Body of pancreas (tissue), 4 donors: ENCODE data around the gene KCNH1. TPM values are rescaled to one million over a fixed set of nuclear protein-coding genes. Genes with fewer than 3 reads are reported as not detected.
A peak's percentile ranks its signal among the peaks of the same experiment; 100 is the strongest.

Experiments used
- ATAC-seq: fragments of 150-250 bp; one replicate; pipeline ENCODE4 v1.9.1; 2016
- DNase-seq, 4 donors: peaks; one replicate each; pipeline ENCODE4 v3.0.0-alpha.2; 2019
- H3K27ac ChIP-seq, 4 donors: fragments of 200-600 bp; sonication (generic); 1 replicate in 3 of 4; 2 replicates in 1 of 4; pipeline versions ENCODE4 v1.5.1 to v1.6.1; 2016 to 2019; ENCODE audit warnings: mild to moderate bottlenecking in 1 of 4, mixed read lengths in 1 of 4, moderate library complexity in 1 of 4
- H3K27me3 ChIP-seq, 2 donors: fragments of 200-600 bp; sonication (generic); one replicate each; pipeline ENCODE4 v1.6.0; 2016; ENCODE audit warnings: mild to moderate bottlenecking in 1 of 2
- H3K36me3 ChIP-seq, 2 donors: fragments of 200-600 bp; sonication (generic); replicated peaks in 1 of 2; 2 replicates each; pipeline ENCODE4 v1.5.1; 2016; ENCODE audit warnings: low read depth in 2 of 2; ENCODE audit not compliant: insufficient read depth in 1 of 2
- H3K4me1 ChIP-seq: fragments of 200-600 bp; sonication (generic); one replicate; pipeline ENCODE4 v1.6.0; 2016
- H3K4me3 ChIP-seq, 2 donors: fragments of 200-600 bp; sonication (generic); 1 replicate in 1 of 2; 2 replicates in 1 of 2; pipeline ENCODE4 v1.5.1; 2016 to 2019
- H3K9me3 ChIP-seq, 3 donors: fragments of 200-600 bp; sonication (generic); 1 replicate in 2 of 3; 2 replicates in 1 of 3; pipeline ENCODE4 v1.5.1; 2016
- CTCF ChIP-seq, 7 experiments: fragments of 450-650 bp in 4 of 7; fragments of 200-600 bp in 3 of 7; sonication (generic) in 3 of 7; IDR thresholded peaks; one replicate each; pipeline ENCODE4 v1.5.1; 2016 to 2019; ENCODE audit warnings: antibody characterized with exemption in 7 of 7
- POLR2A ChIP-seq, 3 donors: fragments of 450-650 bp; IDR thresholded peaks; one replicate each; pipeline ENCODE4 v1.6.1; 2016; ENCODE audit warnings: antibody characterized with exemption in 3 of 3, mild to moderate bottlenecking in 2 of 3
- WGBS, 2 donors: methylation state at CpG; one replicate each; pipeline ENCODE4 v1.1.5; 2017; 5-methylcytosine and 5-hydroxymethylcytosine counted together
- intact Hi-C: fragments of 100-400 bp; cut with DNase I; formaldehyde crosslinking; loops from one replicate; pipeline ENCODE4 v1.15.1; 2023
- total RNA-seq, 2 donors: library from RNA; depleted of rRNA; stranded (reverse); fragments of >200 nt; gene quantifications; one replicate each; pipeline ENCODE4 v1.1.0, GENCODE V29; 2016

KCNH1 gene
- total RNA-seq, 2 donors from 2014 or later: 0.52 TPM; not detected in 1

GRCh38 chr1:211129776-211130175 lies 4.2 kb downstream of the KCNH1 start:
- Histone ChIP-seq H3K27me3 (peaks cover 0 to 5% of the 10 kb centered on the region in 2 donors), H3K36me3 (no peaks in the 10 kb centered on the region), H3K27ac (no peak overlapping the region), H3K4me3 (no peak overlapping the region), H3K9me3 (no peaks in the 10 kb centered on the region), H3K4me1 (peaks cover 15% of the 10 kb centered on the region)
- WGBS, 2 donors: 64 to 70% methylated on average over 1 of the region's 1 CpG
- TF ChIP-seq POLR2A (IDR thresholded peaks at IDR 0.05) (no peak), CTCF (IDR thresholded peaks at IDR 0.05) (no peak)
- intact Hi-C loops: loop anchor here (10.0 kb wide), 1 partner anchor 725 kb away; no protein-coding TSS in a partner anchor
- ATAC-seq (no peak), DNase-seq (no peak)

GRCh38 chr1:211127166-211127565 lies 6.8 kb downstream of the KCNH1 start:
- 68% methylated on average over 4 of the region's 4 CpGs for WGBS, 2 donors
- Histone ChIP-seq H3K9me3 (no peaks in the 10 kb centered on the region), H3K4me1 (no peaks in the 10 kb centered on the region), H3K4me3 (no peak overlapping the region), H3K27ac (no peak overlapping the region), H3K27me3 (no peaks in the 10 kb centered on the region), H3K36me3 (no peaks in the 10 kb centered on the region)
- intact Hi-C loops: no loop called here
- TF ChIP-seq CTCF (IDR thresholded peaks at IDR 0.05) (no peak), POLR2A (IDR thresholded peaks at IDR 0.05) (no peak)
- DNase-seq: no peak
- ATAC-seq: no peak

- TF ChIP-seq POLR2A (IDR thresholded peaks at IDR 0.05): no peak
- TF ChIP-seq CTCF (IDR thresholded peaks at IDR 0.05): no peak
- Histone ChIP-seq H3K27me3 (no peaks in the 10 kb centered on the region), H3K36me3 (no peaks in the 10 kb centered on the region), H3K4me3 (no peak overlapping the region), H3K27ac (no peak overlapping the region), H3K4me1 (no peaks in the 10 kb centered on the region), H3K9me3 (no peaks in the 10 kb centered on the region)
- intact Hi-C loops: no loop called here
- 78% methylated on average over 2 of the region's 2 CpGs for WGBS, 2 donors
- DNase-seq (peak in 1 of 4 donors; percentile 5), ATAC-seq (no peak)
Measured at GRCh38 chr1:211126622-211127021, 7.3 kb downstream of the KCNH1 start.

DNA sequence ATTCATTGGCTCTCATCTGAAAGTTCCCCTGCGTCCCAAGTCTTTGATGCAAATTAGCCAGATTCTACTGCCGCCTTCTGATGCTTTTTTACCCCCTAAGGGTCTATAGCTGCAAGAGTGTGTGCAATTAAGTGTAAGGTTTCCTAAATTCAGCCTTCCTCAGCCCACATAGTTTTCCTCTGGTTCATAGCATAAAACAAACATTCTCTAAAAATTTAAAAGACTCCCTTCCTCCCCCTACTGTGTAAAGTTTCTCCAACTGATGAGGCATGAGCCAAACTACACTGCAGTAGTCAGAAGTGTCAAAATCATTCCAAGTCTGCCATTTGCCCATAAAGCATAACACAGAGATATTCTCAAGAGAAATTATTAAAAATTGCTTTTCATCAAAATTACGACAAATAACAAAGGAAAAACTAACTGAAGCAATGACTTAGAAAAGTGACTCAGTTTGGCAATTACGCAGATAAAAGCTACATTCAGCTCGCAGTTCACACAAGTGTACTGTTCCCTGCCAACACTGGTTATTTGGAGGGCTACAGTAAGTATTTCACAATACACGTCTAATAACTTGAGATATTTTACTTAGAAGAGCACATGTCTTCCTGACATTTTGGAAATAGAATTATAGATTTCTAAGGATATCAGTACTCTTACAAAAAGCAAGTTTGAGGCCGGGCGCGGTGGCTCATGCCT lies 15.4 kb downstream of the KCNH1 start:
- WGBS, 2 donors: 72 to 74% methylated on average over 9 of the region's 9 CpGs
- Histone ChIP-seq H3K27me3 (no peaks in the 10 kb centered on the region), H3K27ac (no peak overlapping the region), H3K36me3 (no peaks in the 10 kb centered on the region), H3K4me3 (no peak overlapping the region), H3K9me3 (no peaks in the 10 kb centered on the region), H3K4me1 (no peaks in the 10 kb centered on the region)
- ATAC-seq: no peak
- intact Hi-C loops: no loop called here
- no peak for DNase-seq
- TF ChIP-seq CTCF (IDR thresholded peaks at IDR 0.05) (no peak), POLR2A (IDR thresholded peaks at IDR 0.05) (no peak)

GRCh38 chr1:211114446-211114845 lies 19.5 kb downstream of the KCNH1 start:
- no peak for ATAC-seq
- Histone ChIP-seq H3K27ac (no peak overlapping the region), H3K4me1 (no peaks in the 10 kb centered on the region), H3K36me3 (no peaks in the 10 kb centered on the region), H3K27me3 (no peaks in the 10 kb centered on the region), H3K4me3 (no peak overlapping the region), H3K9me3 (no peaks in the 10 kb centered on the region)
- WGBS, 2 donors: 60 to 70% methylated on average over 6 of the region's 6 CpGs
- no peak for DNase-seq
- TF ChIP-seq POLR2A (IDR thresholded peaks at IDR 0.05) (no peak), CTCF (IDR thresholded peaks at IDR 0.05) (no peak)
- intact Hi-C loops: no loop called here
